Activated T-cell treated with anti-CD3 and anti-CD28 coated beads, Interleukin-2, amount 50 U/mL, for 1 hour (primary cell): ENCODE results near the gene LRRC8E.

Experiments used
- DNase-seq: peaks from one replicate; pipeline ENCODE4 v3.0.0-alpha.2; 2020

LRRC8E gene

DNA sequence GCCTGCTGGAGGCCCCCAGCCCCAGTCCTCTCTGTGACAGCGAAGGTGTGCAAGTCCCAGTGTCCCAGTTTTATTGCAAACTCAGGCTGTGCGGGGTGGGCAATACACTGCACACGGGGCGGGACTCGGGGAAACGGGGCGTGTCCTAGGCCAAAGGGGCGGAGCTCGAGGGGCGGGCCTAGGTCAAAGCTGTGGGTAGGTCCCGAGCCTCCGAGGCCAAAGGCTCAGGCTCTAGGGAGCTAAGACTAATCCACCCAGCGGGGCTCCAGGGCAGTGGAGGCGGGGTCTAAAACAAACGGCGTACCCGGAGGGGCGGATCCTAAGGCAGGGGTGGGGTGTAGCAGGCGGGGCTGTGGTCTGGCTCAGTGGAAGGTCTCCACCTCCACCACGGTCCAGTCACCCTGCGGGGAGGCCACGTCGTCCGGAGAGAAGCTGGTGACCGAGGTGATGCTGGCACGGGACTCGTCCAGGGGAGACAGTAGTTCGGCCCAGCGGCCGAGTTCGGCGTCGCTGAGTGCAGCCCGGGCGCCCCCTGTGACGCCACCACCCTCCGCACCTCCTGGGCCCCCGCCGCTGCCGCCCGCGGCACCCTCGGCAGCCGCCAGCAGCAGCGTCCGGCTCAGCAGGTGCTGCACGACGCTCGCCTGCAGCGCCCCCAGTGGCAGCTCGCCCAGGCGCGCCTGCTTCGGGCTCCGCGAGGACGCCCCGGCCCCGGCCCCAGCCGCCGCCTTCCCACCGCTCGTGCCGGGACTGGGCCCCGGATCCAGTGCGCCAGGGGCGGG, 19.4 kb upstream of the LRRC8E start:
- DNase-seq, result peak; percentile 92

DNA sequence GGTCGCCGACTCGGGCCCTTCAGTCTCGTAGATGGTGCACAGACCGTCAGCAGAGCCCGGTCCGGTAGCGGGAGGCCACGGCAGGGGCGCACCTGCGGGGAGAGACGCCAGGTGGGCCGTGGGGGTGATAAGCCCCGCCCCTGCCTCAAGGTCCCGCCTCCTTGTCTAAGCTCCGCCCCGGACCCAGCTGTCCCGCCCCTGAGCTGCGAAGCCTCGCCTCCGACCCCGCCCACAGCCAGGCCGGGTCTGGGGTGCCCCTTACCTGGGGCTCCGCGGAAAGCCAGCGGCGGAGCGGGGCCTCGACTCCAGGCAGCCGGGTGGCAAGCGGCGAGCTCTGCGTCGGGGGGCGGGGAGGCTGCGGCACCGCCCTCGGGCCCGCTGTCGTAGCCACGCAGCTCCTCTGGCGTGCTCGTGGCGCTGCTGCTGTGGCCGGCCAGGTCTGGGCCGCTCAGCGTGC, 18.8 kb upstream of the LRRC8E start:
- peak; percentile 94 for DNase-seq

DNA sequence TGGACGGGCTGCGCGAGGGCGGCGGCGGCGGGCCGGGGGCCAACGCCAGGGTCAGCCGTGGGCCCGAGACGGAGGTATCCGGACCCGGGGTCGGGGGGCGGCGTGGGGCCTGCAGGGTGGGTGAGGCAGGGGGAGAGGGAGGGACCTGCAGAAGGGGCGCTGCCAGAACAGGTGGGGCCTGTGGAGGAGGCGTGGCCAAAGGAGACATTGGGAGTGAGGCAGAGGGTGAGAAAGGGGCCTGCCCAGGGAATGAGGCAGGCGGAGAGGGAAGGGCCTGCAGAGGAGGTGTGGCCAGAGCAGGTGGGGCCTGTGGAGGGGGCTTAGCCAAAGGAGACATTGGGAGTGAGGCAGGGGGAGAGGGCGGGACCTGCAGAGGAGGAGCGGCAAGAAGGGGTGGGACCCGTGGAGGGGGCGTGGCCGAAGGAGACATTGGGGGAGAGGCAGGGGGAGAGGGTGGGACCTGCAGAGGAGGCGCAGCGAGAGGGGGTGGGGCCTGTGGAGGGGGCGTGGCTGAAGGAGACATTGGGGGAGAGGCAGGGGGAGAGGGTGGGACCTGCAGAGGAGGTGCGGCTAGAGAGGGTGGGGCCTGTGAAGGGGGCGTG, 18.3 kb upstream of the LRRC8E start:
- no peak for DNase-seq

GRCh38 chr19:7870571-7871436, 17.5 kb upstream of the LRRC8E start:
- peak; percentile 57 for DNase-seq

- peak; percentile 85 for DNase-seq
Observed at GRCh38 chr19:7871437-7872305, 16.6 kb upstream of the LRRC8E start.

- no peak for DNase-seq
Observed at GRCh38 chr19:7872306-7873204, 15.8 kb upstream of the LRRC8E start.

GRCh38 chr19:7873304-7874075, 14.8 kb upstream of the LRRC8E start:
- no peak for DNase-seq

DNA sequence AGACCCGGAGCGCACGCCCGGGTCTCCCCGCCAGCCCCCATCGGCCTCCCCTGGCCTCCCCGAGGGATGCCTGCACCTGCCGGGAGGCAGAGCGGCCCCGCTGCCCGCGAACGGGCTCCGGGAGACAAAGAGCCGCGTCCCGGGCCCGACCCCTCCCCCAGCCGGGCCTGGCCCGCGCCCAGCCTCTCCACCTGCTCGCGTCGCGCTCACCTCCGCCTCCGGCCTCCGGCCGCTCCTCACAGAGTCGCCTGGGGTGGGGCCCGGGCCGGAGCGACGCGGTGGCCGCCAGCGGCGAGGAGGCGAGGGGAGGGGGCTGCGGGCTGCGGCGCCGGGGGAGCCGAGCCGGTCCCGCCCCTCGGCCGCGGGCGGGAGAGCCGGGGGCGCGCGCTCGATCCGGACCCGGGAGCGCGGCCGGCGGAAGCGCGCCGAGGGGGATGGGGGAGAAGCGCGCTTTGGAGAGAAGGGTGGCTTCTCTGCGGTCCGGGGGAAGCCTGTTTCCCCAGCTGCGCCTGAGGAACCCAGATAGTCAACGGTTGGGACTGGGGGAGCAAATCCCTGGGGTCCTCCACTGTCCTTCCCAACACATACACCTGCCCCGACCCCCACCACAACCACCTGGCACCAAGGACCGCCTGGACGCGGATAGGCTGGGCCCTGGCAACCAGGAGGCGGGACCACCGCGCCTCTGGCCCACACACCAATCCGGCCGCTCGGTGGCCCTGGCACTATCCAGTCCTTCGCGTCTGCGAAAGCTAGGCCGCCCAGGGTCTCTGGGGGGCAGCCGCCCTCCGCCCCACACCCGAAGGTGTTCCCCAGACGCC, 14.0 kb upstream of the LRRC8E start, which contains the start of gene PRR36:
Gene PRR36 (minus strand): TSS at position 315 of the 821 bp plus-strand sequence. CDS start 701 bp downstream, outside the sequence.
- no peak for DNase-seq

DNA sequence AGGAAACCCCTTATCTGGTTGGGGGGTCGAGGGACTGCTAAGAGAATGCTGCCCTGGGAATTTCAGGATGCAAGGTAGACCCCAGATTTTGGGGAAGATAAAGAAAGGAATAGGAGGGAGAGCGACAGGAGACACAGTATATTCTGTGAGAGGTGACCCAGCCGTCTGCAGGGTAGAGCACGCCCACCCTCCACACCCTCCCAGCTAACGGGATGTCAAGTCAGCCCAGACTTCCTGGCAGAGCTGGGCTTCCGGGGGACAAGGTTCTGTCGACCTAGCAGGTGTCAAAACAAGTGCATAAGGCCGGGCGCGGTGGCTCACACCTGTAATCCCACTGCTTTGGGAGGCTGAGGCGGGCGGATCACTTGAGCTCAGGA, 13.4 kb upstream of the LRRC8E start:
- no peak for DNase-seq

DNA sequence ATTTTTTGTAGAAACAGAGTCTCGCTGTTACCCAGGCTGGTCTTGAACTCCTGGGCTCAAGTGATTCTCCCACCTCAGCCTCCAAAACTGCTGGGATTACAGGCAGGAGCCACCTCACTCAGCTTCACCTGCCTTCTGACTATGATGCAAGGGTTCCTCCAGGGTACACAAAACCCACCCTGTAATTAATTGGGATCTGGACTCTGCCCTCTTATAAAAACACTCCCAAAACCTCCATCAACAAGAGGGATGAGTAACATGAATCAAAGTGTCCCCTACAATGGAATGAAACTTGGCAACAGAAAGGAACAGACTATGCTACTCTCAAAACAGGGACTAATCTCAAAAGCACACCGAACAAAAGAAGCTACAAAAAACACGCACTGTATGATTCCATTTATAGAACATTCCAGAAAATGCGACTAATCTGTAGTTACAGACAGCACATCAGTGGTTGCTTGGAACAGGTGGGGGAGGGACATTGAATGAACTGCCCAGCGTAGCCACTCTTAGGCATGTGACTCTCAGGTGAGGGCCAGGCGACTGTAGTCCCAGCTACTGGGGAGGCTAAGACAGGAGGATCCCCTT, 11.0 kb upstream of the LRRC8E start:
- DNase-seq, result no peak

DNA sequence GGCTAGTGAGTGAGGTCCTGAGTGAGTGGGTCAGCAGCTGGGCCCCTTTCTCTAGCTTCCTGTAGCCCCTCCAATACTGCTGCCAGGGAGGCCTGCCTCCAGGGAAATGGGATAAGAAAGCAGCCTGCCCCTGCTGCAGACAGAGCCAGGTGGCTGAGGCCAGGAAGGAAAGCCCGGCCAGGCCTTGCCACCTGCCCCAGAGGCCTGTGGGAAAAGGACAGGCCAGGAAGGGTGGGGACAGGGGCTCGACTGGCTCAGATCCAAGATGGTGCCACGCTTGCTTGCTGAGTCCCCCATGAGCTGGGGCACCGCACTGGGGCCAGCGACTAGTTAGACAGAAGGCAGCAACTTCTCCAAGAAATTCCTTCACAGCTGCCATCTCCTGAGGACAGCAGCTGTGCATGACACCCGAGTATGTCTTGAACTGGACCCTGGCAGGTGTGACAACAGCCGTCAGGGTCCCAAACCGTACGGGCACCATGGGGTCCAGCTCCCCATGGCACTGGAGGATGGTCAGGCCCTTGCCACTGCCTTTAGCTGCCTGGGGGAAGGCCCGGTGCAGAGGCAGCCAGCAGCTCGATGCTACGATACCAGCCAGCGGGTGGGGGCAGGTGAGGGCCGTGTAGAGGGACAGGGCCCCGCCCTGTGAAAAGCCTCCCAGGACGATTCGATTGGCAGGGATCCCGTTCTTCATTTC, 9.1 kb upstream of the LRRC8E start:
- DNase-seq, result no peak

DNA sequence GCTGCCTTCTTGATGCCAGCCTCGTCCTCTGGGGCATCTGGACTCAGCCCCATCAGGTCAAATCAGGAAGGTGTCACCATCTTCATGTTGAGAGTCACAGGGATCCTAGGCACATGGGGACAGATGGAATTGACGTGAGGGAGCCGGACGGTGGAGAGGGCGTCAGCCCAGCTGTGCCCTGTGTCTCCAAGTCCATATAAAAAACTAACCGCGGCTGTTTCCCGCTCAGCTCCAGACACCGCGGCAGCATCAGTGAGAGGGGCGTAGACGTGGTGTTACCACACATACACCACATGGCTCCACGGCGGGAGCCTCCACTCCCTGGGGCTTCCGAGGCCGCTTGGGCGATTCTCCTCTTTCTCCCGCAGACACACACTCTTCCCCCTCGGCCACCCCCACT, 8.5 kb upstream of the LRRC8E start:
- DNase-seq, result no peak

- DNase-seq, result no peak
Observed at GRCh38 chr19:7881910-7882309, 6.4 kb upstream of the LRRC8E start.

DNA sequence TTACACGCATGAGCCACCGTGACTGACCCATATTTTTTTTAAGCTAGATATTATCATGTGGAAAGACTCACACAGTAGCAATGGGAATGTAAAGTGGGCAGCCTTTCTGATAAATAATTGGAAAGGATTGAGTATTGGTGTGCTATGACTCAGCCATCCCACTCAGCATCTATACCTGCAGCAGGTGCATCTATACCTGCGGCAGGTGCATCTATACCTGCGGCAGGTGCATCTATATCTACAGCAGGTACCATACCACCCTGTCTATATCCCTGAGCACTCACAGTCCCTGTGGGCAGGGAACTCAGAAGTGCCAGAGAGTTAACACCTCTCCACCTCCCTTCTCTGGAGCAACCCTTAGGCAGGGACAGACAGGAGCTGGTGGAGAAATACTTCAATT, 5.2 kb upstream of the LRRC8E start:
- DNase-seq, result no peak

DNA sequence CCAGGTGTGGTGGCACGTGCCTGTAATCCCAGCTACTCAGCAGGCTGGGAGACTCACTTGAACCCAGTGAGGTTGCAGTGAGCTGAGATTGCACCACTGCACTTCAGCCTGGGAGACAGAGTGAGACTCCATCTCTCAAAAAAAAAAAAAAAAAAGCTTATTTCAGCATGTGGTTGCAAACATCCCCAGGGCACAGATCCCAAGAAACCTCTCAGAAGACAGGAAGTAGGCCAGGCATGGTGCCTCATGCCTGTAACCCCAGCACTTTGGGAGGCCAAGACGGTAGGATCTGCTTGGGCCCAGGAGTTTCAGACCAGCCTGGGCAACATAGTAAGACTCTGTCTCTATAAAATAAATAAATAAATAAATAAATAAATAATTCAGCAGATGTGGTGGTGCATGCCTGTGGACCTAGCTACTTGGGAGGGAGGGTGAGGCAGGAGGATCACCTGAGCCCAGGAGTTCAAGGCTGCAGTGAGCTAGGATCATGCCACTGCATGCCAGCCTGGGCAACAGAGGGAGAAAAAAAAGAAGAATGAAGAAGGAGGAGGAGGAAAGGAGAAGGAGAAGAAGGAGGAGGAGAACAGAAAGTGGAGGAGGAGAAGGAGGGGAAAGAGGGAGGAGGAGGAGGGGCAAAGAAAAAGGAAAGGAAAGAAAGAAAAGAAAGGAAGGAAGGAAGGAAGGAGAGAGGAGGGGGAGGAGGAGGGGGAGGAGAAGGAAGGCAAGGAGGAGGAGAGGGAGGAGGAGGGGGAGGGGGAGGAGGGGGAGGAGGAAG, 4.3 kb upstream of the LRRC8E start:
- no peak for DNase-seq

- DNase-seq, result no peak
Observed at GRCh38 chr19:7885818-7886217, 2.5 kb upstream of the LRRC8E start.

DNA sequence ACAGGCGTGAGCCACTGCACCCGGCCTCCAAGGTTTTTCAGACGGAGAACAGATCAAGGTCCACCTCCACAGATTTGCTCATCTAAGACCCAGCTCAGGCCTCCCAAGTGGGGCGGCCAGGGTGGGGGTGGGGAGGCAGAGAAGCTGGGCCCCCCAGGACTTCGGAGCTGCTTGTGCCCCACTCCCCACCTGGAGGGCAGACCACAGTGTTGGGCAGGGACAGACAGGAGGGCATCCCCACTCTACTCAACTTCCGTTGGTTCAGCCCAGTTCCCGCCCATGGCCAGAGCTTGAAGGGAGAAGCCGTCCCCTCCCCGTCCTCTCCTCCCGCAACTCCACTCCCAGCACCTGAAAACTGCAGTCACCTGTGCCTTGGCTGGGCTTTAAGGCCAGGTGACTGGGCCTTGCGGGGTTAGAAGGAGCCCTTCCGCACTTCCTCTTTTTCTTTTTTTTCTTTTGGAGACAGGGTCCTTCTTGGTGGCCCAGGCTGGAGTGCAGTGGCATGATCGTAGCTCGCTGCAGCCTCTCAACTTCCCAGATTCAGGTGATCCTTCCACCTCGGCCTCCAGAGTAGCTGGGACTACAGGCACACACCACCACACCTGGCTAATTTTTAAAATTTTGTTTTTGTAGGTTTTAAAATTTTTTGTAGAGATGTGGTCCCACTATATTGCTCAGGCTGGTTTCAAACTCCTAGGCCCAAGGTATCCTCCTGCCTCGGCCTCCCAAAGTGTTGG, 734 bp upstream of the LRRC8E start:
- DNase-seq, result no peak
